Measurements from ENCODE around the gene ANKRD6. TPM values are rescaled to one million over a fixed set of nuclear protein-coding genes. Genes with fewer than 3 reads are reported as not detected.

Gene ANKRD6
- total RNA-seq, 1 experiment from 2014 or later = 25.4 TPM

- no TSS peak for BruUV-seq (replicated peaks)
- H3K4me1 ChIP-seq (ENCODE audit: insufficient read depth, low read length, poor library complexity, severe bottlenecking) = no peaks in the 10 kb centered on the region
- H3K36me3 ChIP-seq (ENCODE audit: insufficient read depth, low read length, poor library complexity, severe bottlenecking) = no peaks in the 10 kb centered on the region
- CTCF ChIA-PET = no interaction called here
- no peaks in the 10 kb centered on the region for H3K27me3 ChIP-seq (replicated peaks; ENCODE audit: insufficient read depth, low read depth, low read length, poor library complexity)
- TF ChIP-seq EZH2 (IDR thresholded peaks at IDR 0.05; ENCODE audit: borderline replicate concordance, low read depth, low read length, poor library complexity, severe bottlenecking) (no peak), CTCF (conservative IDR thresholded peaks at IDR 0.05; ENCODE audit: low read depth, low read length) (no peak)
- POLR2A ChIA-PET (ENCODE audit: low non-redundant PET) = no interaction called here
- no peak for DNase-seq (ENCODE audit: low spot score)
- H3K9me3 ChIP-seq (ENCODE audit: low read depth, low read length, poor library complexity, severe bottlenecking) = no peaks in the 10 kb centered on the region
- no peak overlapping the region for H3K4me3 ChIP-seq (ENCODE audit: low read depth, low read length, poor library complexity, severe bottlenecking)
- H3K27ac ChIP-seq (ENCODE audit: low read depth, low read length, poor library complexity, severe bottlenecking) = no peak overlapping the region
- intact Hi-C loops (cut with micrococcal nuclease; ENCODE audit: unreplicated experiment) = no loop called here
These were observed 156.5 kb downstream of the ANKRD6 start for GRCh38 chr6:89589297-89590025.

- no peak for TF ChIP-seq EZH2 (IDR thresholded peaks at IDR 0.05; ENCODE audit: borderline replicate concordance, low read depth, low read length, poor library complexity, severe bottlenecking)
- TF ChIP-seq CTCF (conservative IDR thresholded peaks at IDR 0.05; ENCODE audit: low read depth, low read length) = no peak
- no peak overlapping the region for H3K4me3 ChIP-seq (ENCODE audit: low read depth, low read length, poor library complexity, severe bottlenecking)
- no peaks in the 10 kb centered on the region for H3K36me3 ChIP-seq (ENCODE audit: insufficient read depth, low read length, poor library complexity, severe bottlenecking)
- CTCF ChIA-PET = no interaction called here
- H3K9me3 ChIP-seq (ENCODE audit: low read depth, low read length, poor library complexity, severe bottlenecking) = no peaks in the 10 kb centered on the region
- DNase-seq (ENCODE audit: low spot score) = no peak
- intact Hi-C loops (cut with micrococcal nuclease; ENCODE audit: unreplicated experiment) = no loop called here
- POLR2A ChIA-PET (ENCODE audit: low non-redundant PET) = no interaction called here
- no peaks in the 10 kb centered on the region for H3K4me1 ChIP-seq (ENCODE audit: insufficient read depth, low read length, poor library complexity, severe bottlenecking)
- no peaks in the 10 kb centered on the region for H3K27me3 ChIP-seq (replicated peaks; ENCODE audit: insufficient read depth, low read depth, low read length, poor library complexity)
- BruUV-seq (replicated peaks) = no TSS peak
- H3K27ac ChIP-seq (ENCODE audit: low read depth, low read length, poor library complexity, severe bottlenecking) = no peak overlapping the region
These were observed 157.2 kb downstream of the ANKRD6 start for GRCh38 chr6:89590133-89590532.

- no peaks in the 10 kb centered on the region for H3K27me3 ChIP-seq (replicated peaks; ENCODE audit: insufficient read depth, low read depth, low read length, poor library complexity)
- H3K4me1 ChIP-seq (ENCODE audit: insufficient read depth, low read length, poor library complexity, severe bottlenecking) = no peaks in the 10 kb centered on the region
- no peak overlapping the region for H3K4me3 ChIP-seq (ENCODE audit: low read depth, low read length, poor library complexity, severe bottlenecking)
- no peaks in the 10 kb centered on the region for H3K9me3 ChIP-seq (ENCODE audit: low read depth, low read length, poor library complexity, severe bottlenecking)
- H3K36me3 ChIP-seq (ENCODE audit: insufficient read depth, low read length, poor library complexity, severe bottlenecking) = no peaks in the 10 kb centered on the region
- no peak for DNase-seq (ENCODE audit: low spot score)
- BruUV-seq (replicated peaks) = no TSS peak
- TF ChIP-seq EZH2 (IDR thresholded peaks at IDR 0.05; ENCODE audit: borderline replicate concordance, low read depth, low read length, poor library complexity, severe bottlenecking) (no peak), CTCF (conservative IDR thresholded peaks at IDR 0.05; ENCODE audit: low read depth, low read length) (no peak)
- intact Hi-C loops (cut with micrococcal nuclease; ENCODE audit: unreplicated experiment) = no loop called here
- no peak overlapping the region for H3K27ac ChIP-seq (ENCODE audit: low read depth, low read length, poor library complexity, severe bottlenecking)
- POLR2A ChIA-PET (ENCODE audit: low non-redundant PET) = no interaction called here
- CTCF ChIA-PET = no interaction called here
These were observed 158.8 kb downstream of the ANKRD6 start for GRCh38 chr6:89591745-89592144.

Data from A673 (cell line).